HG03103 (cell line): ENCODE data around the gene SSNA1.

Experiments used
- ATAC-seq: cut with Tn5 transposase; IDR thresholded peaks from one replicate; pipeline ENCODE4 v1.9.1; 2021; ENCODE audit warnings: low read depth; ENCODE audit not compliant: unreplicated experiment

SSNA1 gene

DNA sequence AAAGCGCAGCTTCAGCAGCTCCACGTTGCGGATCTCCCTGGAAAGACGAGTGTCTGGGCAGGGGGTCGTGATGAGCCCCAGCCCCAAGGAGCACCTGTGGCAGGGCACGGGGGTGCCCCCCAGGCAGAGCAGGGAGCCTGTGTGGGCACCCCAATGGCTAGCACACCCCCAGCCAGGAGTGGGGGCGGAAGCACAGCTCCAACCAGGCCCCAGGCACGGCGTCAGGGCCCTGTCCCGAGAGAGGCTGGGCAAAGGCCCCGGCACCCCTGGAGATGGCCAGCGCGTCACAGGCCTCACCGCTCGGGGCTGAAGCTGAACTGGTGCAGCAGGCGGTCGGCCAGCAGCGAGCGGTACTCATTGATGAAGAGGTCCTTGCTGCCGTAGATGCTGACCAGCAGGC lies 8.0 kb upstream of the SSNA1 start:
- no peak for ATAC-seq

DNA sequence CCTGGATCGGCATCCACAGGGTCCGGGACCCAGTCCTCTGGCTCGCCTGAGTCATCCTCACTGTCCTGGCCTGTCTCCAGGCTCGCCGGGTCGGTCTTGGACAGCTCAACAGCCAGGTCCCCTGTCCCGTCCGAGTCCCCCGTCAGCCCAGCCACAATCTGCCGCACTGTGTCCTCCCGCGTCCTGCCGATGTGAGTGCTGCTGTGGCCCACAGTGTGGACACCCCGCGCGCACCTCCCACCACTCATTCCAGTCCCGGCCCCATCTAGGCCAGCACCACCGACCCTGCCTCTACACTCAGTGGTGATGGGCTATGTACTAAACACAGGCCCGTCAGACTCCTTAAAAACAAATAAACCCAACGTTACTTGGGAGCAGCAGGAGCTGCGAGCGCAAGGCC lies 6.8 kb upstream of the SSNA1 start:
- no peak for ATAC-seq

DNA sequence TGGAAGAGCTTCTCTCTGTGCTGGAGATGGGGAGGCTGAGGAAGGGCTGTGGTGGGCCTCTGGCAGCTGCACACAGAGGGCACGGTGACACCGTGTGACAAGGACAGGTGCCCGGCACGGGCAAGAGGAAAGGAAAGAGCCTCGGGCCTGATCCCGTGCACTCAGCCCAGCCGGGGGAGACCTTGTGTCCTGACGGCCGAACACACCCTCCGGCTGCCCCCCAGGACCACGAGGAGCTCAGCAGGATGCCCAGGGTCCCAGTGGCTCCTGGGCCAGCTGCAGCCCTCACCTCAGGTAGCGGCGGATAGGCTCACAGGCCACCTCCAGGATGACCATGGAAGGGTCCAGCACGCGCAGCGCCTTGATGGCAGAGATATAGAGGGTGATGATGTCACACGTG lies 5.6 kb upstream of the SSNA1 start:
- no peak for ATAC-seq

DNA sequence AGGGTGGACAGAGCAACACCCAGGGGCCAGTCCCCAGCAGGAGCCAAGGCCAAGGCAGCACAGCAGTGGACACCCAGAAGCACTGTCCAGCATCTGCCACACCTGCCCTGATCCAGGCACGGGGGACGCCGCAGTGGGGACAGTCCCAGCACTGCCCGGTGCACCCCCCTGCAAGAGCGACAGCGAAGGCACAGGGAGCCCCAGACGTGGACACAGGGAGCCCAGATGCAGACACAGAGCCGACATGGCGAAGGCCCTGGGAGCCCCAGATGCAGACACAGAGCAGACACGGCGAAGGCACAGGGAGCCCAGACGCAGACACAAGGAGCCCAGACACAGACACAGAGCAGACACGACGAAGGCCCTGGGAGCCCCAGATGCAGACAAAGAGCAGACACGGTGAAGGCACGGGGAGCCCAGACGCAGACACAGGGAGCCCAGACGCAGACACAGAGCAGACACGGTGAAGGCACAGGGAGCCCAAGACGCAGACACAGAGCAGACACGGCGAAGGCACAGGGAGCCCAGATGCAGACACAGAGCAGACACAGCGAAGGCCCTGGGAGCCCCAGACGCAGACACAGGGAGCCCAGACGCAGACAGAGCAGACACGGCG lies 4.4 kb upstream of the SSNA1 start:
- ATAC-seq, result no peak

DNA sequence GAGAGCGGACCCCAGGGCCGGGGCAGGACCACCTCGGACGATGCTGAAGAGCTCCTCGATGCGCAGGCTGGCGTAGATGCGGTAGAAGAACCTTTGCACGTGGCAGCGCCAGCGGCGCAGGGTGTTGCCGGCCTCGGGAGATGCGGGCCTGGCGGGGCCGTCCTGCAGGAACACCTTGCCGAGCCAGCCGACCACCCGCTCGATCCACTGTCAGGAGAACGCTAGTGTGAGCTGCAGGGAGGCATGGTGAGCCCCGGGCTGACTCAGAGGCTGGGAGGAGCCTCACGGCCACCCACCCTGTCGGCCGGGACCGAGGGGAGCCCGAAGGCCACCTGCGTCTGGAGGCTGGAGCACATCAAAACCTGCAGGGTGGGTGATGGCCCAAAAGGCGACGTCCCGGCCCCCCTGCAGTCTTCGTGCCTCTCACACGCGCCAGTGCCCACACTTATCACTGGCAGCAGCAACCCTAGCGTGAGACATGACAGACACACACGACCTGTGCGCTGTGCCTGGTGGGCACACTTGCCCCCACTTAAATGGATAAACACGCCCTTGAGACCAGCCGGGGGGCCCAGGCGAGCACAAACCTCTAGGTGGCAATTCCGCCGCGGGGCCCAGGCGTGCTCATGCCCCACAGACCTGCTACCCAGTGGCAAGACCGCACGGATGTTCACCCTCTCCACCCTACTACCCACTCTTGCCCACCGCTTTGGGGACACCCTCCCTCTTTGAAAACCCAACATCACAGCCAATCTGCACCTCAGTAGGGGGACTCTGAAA lies 3.4 kb upstream of the SSNA1 start:
- no peak for ATAC-seq

DNA sequence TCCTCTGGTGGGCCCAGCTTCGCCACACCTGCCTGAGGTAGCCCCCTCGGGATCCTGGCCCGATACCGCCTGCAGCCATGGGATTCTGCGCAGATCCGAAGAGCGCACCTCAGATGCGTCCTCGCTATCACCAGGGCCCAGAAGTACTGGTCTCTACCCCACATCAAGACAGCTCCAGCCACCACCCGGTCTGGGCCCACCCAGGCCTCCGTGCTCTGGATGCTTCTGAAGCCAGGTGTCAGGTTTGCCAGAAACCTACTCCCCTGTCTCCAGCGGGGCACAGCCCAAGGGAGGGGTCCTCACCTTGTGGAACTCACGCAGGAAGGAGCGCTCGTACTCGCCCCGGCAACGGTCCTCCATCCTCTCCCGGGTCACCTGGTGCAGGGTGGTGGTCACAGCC lies 2.6 kb upstream of the SSNA1 start:
- no peak for ATAC-seq

DNA sequence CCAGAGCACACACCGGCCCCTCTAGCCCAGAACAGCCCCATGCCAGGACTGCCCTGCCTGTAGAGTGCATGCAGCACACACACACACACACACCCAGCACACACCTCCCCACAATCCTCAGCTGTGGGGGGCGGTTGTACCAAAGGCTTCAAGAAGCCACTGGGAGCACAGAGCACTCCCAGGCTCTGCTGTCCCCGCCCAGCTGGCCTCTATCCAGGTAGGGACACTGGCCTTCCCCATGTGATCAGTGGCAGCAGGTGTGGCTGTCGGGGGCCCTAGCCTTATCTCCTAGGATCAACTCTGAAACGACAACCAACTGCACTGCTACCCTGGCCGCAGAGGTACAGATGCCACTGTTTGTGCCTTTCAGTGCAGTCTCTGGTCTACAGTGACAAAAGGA lies 2.1 kb upstream of the SSNA1 start:
- ATAC-seq, result no peak

DNA sequence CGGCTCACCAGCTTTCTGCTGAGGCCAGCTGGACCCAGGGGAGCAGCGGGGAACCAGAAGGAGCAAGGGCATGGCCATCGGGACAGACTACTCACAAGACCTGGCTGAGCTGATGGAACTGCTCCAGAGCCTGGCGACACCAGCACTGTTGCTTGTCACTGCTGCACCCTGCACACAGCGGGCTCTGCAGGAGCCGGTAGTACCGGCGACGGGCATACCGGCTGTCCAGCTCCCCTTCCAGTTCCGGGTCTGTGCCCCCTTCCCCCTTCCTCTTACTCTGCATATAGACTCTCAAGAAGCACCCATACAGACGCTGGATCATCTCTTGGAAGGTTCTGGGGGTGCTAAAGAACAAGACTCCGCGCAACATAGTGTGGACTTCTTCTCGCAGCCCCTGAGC lies 1.1 kb upstream of the SSNA1 start:
- no peak for ATAC-seq

DNA sequence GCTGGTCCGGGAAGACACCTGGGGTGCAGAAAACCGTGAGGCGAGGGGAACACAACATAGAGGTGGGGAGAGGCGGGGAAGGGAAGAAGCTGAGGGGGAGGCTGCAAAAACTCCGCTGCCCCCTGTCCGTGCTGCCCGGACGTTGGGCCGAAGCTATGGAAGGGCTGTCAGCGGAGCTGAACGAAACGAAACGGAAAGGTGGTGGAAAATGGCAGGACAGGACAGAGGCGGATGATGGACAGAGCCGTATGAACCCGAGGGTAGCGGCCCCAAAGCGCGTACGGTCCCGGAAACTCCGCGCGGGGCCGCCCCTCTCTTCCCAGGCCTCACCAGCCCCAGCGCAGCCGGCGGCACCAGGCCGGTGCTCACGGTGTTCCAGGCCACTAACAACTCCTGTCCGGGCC lies 388 bp upstream of the SSNA1 start:
- no peak for ATAC-seq

DNA sequence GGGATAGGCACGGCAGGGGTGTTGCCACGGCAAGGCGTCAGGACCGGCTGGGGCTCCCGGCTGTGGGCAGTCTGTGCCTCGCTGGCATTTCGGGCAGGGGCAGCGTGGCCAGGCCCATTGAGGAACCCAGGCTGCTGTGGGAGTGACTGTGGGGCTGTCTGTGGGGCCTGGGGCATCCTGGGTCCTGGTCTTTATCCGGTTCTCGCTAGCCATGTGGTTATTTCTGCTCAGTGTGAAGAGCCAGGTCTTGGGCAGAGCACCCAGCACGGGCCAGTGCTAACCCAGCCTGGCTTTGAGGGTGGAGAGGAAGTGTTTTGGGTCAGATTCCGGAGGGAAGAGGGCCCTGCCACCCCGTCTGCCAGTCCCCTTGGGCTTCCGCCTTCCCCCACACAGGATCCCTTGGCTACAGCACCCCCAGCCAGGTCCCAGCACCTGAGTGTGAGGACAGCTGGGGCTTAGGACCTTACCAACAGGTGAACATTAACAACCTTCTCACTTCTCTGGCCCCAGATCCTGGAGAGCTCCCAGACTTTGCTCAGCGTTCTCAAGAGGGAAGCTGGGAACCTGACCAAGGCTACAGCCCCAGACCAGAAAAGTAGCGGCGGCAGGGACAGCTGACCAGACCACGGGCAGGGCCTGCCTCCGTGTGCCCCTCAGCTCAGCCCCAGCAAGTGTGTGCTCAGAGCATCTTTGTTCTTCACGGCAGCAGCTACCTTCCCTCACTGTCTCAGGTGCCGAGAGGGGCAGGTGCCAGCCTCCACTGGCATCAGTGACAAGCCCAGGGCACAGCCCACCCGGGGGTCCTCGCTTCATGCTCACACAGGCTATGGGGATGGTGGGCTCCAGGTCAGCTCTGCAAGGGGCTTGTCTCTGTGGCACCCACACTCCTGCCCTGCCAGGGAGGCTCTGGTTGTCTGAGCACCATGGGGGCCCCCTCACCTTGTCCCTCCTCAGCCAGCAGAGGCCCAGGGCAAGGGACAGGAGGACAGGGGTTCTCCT lies 1.1 kb downstream of the SSNA1 start:
- ATAC-seq, result no peak

DNA sequence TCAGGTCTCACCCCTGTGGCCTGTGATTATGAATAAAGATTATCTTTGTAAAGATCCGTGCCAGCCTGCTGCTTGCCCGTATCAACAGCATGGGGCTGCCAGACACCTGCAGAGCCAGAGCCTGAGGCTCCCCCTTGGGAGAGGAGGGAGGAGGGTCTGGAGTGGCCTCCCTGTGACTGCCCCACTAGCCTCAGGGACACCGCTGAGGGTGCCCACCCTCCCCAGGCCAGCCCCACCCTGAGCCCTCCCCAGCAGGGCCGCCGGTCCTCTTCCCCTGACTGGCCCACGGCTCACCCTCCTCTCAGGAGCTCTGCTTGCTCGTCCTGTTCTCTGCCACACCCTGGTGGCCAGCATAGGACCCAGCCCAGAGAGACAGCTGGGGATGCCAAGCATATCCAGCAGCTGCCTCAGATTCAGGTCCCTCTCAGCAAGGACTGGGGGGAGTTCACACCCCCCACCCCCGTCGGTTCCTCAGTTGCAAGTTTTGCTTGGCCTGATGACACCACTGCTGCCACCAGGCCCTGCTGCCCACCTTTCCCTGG lies 1.9 kb downstream of the SSNA1 start:
- ATAC-seq, result no peak

DNA sequence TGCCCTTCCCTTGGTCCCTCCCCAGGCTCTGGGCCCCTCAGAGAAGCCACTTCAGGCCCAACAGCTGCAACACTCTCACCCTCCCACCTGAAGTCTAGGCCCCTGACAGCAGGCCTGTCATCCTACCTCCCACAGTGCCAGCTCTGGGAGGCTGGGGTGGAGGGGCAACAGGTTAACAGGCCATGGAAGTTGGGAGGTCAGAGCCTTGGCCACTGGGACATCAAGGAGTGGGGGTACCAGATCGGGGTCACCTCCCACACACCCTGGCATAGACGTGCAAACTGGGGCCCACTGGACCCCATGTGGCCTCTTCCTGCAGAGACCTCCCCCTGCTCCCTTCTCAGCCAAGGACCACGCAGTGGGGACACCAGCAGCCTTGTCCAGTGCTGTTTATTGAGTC lies 2.8 kb downstream of the SSNA1 start:
- ATAC-seq, result no peak

DNA sequence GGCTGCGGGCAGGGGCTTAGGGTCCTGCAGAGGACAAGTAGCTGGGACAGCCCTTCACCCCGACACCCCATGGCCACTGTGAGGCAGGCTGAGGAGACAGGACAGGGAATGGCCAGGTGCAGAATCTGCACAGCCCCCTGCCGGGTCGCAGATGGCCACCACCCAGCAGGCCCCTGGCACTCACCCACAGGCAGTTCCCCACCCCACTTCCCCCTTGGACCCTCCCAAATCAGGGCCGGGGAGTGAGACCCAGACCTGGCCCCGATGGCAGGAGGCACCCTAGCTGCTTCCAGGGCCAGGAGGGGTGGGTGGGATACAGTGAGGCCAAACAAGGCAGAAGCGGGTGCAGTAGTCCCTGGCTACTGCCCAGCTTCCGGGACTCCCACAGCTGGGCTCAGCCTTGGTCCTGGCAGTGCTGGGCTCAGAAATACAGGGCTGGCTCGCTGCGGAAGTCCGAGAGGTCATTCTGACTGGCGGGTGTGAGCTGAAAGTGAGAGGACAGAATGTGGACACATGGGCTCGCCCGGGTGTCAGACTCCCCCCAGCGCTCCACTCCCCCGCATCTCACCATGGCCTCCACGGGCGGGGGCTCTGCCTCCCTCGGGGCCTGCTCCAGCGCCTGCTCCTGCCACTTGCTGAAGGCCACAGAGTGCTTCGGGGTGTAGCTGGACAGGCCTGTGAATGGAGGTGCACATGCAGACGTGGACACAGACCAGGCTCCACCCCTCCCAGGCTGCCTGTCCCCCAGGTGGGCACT lies 3.4 kb downstream of the SSNA1 start:
- no peak for ATAC-seq

DNA sequence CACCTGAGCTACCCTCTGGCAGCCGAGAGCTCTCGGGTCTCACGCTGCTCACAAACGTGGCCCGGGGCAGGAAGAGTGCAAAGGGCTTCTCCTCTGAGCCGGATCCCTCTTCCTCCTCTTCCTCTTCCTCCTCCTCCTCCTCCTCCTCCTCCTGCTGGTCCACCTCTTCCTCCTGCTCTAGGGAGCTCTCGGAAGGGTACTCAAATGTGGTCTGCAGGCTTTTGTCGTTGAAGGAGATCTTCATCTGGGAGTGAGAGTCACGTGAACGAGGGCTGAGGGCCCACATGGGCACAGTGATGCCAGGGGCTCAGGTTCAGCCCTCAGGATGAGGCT lies 3.9 kb downstream of the SSNA1 start:
- no peak for ATAC-seq

DNA sequence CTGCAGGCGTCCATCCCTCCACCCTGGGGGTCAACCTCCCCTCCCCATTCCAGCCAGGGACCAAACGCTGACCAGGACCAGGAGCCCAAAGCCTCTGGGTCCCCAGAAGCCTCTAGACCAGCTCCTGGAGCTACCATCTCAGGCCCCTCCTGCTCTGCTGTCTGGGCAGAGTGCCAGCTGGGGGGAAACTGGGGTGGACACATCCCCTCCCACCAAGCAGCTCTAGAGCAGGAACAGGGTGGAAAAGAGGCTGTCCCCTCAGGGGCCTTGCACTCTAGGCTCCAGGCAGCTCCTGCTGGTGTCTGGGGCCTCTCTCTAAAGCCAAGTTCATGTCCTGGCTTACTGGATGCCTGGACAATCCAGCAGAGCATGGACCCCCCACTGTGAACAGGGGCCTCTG lies 4.4 kb downstream of the SSNA1 start:
- no peak for ATAC-seq

DNA sequence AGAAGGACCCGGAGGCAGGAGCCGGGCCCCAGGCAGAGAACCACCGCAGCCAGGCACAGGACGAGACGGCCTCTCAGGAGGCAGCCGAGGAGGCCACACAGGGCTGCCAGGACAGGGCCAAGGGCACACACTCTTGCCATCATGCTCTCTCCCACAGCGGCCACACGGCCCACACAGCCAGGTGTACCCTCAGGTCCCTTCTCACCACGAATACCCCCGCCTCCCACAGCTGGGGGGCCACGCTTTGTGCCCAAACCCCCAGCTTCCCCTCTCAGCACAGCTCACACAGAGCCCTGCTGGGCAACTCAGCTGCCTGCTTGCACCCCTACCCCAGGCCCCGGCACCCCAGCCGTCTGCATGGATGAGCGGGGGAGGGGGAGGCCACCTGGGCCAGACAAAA lies 5.3 kb downstream of the SSNA1 start:
- ATAC-seq, result no peak

DNA sequence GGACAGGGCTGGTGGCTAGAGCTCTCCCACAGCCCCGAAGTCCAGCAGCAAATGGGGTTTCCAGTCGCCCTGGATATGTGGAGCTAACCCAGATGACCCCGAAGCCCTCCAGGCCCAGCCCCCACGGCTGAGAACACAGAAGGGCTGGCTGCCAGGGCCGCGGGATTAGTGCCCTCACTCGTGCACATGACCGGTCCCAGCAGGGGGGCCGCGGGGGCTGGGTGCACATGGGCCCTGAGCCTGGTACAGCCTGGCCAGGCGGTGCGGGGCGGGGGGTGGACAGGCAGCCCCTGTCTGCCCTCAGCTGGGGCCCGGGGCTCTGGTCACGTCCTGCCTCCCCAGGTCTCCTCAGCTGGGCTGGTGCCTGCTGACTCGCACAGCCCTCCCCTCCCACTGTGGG lies 5.9 kb downstream of the SSNA1 start:
- ATAC-seq, result no peak

DNA sequence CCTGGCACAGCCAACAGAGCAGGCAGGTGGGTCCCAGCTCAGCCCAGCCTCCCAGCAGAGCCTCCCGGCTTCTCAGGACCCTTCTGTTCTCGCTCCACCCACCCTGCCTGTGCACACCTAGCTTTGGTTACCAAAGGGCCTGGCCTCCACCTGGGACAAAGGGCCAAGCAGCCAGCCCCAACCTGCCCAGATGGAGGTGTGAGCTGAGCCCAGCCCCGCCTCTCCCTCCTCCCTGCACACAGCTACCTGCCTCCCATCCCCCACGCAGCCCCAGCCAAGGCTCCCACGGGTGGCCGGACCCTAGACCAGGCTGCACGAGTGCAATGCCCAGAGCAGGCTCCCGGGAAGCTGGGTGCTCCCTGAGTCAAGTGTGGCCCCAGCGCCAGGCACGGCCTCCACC lies 6.4 kb downstream of the SSNA1 start:
- no peak for ATAC-seq

DNA sequence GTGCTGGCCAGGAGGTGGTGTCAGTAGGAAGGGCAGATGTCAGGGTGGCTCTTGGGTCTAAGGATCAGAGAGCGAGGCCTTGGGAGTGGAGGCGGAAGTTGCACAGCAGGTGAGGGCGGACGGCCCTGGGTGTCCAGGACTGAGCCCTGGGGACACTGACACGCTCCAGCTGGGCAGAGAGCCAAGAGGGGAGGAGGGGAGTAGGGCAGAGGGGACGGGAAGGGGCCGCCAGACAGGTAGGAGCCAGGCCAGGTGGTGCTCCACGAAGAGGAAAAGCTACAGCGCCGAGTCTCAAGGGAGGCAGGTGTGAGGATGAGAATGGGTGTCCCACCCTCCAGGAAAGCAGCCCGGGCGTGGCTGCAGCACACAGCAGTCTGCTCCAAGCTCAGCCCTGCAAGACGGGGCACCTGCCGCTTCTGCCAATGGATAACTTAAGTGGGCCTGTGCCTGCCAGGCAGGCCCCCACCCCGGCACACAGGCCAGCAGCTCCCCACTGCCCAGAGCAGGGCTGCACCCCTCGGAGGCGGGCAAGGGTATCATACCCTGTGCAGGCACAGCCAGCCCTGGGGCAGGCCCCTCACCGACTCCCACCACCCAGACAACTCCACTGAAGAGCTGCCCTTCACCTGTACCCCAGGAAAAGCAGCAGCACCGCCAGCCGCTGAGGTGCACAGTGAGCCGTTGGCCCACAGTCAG lies 7.2 kb downstream of the SSNA1 start:
- ATAC-seq, result no peak
